ENCODE results near the gene REM2.
A peak's percentile ranks its signal among the peaks of the same experiment; 100 is the strongest.

The REM2 gene

DNA sequence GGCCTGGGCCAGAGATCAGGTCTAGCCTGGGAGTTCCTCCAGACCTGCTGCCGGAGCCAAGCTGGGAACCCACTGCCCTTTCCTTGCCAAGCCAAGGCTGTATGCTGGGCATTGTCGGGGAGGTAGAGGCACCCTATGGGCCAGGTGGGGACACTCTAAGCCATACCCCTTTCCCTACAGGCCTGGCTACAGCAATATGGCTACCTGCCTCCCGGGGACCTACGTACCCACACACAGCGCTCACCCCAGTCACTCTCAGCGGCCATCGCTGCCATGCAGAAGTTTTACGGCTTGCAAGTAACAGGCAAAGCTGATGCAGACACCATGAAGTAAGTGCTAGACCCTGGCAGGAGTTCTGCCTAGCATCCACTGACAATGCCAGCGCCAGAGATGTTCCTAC is 41.7 kb upstream of the REM2 start:
- H3K79me1 ChIP-seq (ENCODE audit: low read depth, low read length), result peaks cover 2% of the 10 kb centered on the region
- WGBS, 2 donors (ENCODE audit: extremely low coverage in 2 of 2, insufficient read length in 2 of 2, insufficient replicate concordance in 1 of 2), result no CpG with 5 or more reads among the region's 9 CpGs
- H3K23ac ChIP-seq (ENCODE audit: low read depth, low read length, poor library complexity), result no peak overlapping the region
- no peak overlapping the region for H2AK5ac ChIP-seq (ENCODE audit: low read depth, low read length)
- H3K18ac ChIP-seq (ENCODE audit: low read length), result no peak overlapping the region
- no peak overlapping the region for H3K4me3 ChIP-seq (ENCODE audit: low read length in 2 of 2)
- no peak overlapping the region for H2BK15ac ChIP-seq (ENCODE audit: low read length)
- no peak overlapping the region for H2BK5ac ChIP-seq (ENCODE audit: low read length)
- H4K8ac ChIP-seq (ENCODE audit: low read depth, low read length), result no peak overlapping the region
- peak overlapping the region; percentile 45 for H3K9ac ChIP-seq (ENCODE audit: low read depth, low read length, poor library complexity)
- no peak overlapping the region for H3K27ac ChIP-seq (replicated peaks; ENCODE audit: low read length)
- H2AFZ ChIP-seq (ENCODE audit: low read length), result no peak overlapping the region
- peaks cover 0 to 2% of the 10 kb centered on the region in 2 donors for H3K36me3 ChIP-seq (replicated peaks in 1 of 2; ENCODE audit: control insufficient read depth in 2 of 2, insufficient read depth in 2 of 2, low read length in 2 of 2)
- peaks cover 0 to 5% of the 10 kb centered on the region in 2 donors for H3K9me3 ChIP-seq (replicated peaks in 1 of 2; ENCODE audit: control insufficient read depth in 2 of 2, insufficient read depth in 1 of 2, low read depth in 1 of 2, low read length in 2 of 2)
- no peak for DNase-seq (ENCODE audit: low spot score)
- H3K27me3 ChIP-seq (ENCODE audit: control insufficient read depth in 3 of 3, insufficient read depth in 3 of 3, low read depth in 1 of 3, low read length in 3 of 3), result peaks cover 0 to 24% (median 3%) of the 10 kb centered on the region in 3 experiments
- H3K4me1 ChIP-seq (ENCODE audit: control insufficient read depth in 2 of 2, insufficient read depth in 1 of 2, low read depth in 1 of 2, low read length in 2 of 2), result peaks cover 0 to 4% of the 10 kb centered on the region in 2 donors
- no peak overlapping the region for H3K4ac ChIP-seq (ENCODE audit: low read length)
- H3K4me2 ChIP-seq (ENCODE audit: insufficient read depth, low read length, poor library complexity, severe bottlenecking), result no peak overlapping the region
- H2BK12ac ChIP-seq (ENCODE audit: low read length), result no peak overlapping the region
- no peak overlapping the region for H2BK120ac ChIP-seq (ENCODE audit: low read depth, low read length)
- H4K91ac ChIP-seq (ENCODE audit: low read depth, low read length, poor library complexity), result no peak overlapping the region
- H3K14ac ChIP-seq (ENCODE audit: low read length), result no peak overlapping the region

- Histone ChIP-seq H3K27me3 (ENCODE audit: control insufficient read depth in 3 of 3, insufficient read depth in 3 of 3, low read depth in 1 of 3, low read length in 3 of 3) (peaks cover 0 to 19% (median 3%) of the 10 kb centered on the region in 3 experiments), H3K4me1 (ENCODE audit: control insufficient read depth in 2 of 2, insufficient read depth in 1 of 2, low read depth in 1 of 2, low read length in 2 of 2) (peaks cover 0 to 4% of the 10 kb centered on the region in 2 donors), H2AFZ (ENCODE audit: low read length) (no peak overlapping the region), H3K4ac (ENCODE audit: low read length) (no peak overlapping the region), H2BK120ac (ENCODE audit: low read depth, low read length) (no peak overlapping the region), H4K91ac (ENCODE audit: low read depth, low read length, poor library complexity) (no peak overlapping the region), H3K27ac (replicated peaks; ENCODE audit: low read length) (no peak overlapping the region), H3K4me2 (ENCODE audit: insufficient read depth, low read length, poor library complexity, severe bottlenecking) (no peak overlapping the region), H3K36me3 (replicated peaks in 1 of 2; ENCODE audit: control insufficient read depth in 2 of 2, insufficient read depth in 2 of 2, low read length in 2 of 2) (peaks cover 0 to 2% of the 10 kb centered on the region in 2 donors), H4K8ac (ENCODE audit: low read depth, low read length) (no peak overlapping the region), H3K14ac (ENCODE audit: low read length) (no peak overlapping the region), H3K23ac (ENCODE audit: low read depth, low read length, poor library complexity) (no peak overlapping the region), H3K9me3 (replicated peaks in 1 of 2; ENCODE audit: control insufficient read depth in 2 of 2, insufficient read depth in 1 of 2, low read depth in 1 of 2, low read length in 2 of 2) (peaks cover 0 to 5% of the 10 kb centered on the region in 2 donors), H3K9ac (ENCODE audit: low read depth, low read length, poor library complexity) (no peak overlapping the region), H2BK15ac (ENCODE audit: low read length) (no peak overlapping the region), H3K18ac (ENCODE audit: low read length) (no peak overlapping the region), H3K4me3 (ENCODE audit: low read length in 2 of 2) (no peak overlapping the region), H2AK5ac (ENCODE audit: low read depth, low read length) (no peak overlapping the region), H2BK5ac (ENCODE audit: low read length) (no peak overlapping the region), H3K79me1 (ENCODE audit: low read depth, low read length) (peaks cover 2% of the 10 kb centered on the region), H2BK12ac (ENCODE audit: low read length) (no peak overlapping the region)
- no peak for DNase-seq (ENCODE audit: low spot score)
- WGBS, 2 donors (ENCODE audit: extremely low coverage in 2 of 2, insufficient read length in 2 of 2, insufficient replicate concordance in 1 of 2), result no CpG with 5 or more reads among the region's 8 CpGs
Measured at GRCh38 chr14:22841769-22842168, 41.3 kb upstream of the REM2 start.

DNA sequence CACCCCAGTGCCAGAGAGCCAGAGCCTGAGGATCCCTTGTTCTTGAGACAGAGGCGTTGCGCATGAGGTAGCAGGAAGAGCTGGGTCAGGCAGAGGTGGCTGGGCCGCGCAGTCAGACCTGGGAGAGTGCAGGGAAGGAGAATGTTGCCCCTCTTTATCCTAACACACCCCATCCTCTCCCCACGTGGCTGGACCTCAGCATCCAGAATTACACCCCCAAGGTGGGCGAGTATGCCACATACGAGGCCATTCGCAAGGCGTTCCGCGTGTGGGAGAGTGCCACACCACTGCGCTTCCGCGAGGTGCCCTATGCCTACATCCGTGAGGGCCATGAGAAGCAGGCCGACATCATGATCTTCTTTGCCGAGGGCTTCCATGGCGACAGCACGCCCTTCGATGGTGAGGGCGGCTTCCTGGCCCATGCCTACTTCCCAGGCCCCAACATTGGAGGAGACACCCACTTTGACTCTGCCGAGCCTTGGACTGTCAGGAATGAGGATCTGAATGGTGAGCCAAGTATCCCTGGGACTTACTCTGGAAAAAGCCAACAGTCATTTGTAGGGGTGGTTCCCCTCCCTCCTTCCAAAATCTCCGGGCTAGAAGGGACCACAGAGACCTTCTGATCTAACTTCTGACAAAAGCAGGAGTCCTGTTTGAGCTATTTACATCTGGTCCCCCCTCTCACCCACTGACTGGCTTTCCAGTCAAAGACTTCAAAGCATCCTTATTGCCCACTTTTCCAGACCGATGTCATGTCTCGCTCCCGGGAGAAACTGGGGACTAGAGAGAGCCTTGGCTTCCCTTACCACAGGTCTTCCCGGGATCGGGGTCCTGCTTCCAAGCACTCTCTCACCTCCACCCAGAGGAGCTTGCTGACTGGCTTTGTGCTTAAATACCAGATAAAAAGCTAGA is 40.6 kb upstream of the REM2 start:
- no CpG with 5 or more reads among the region's 28 CpGs for WGBS, 2 donors (ENCODE audit: extremely low coverage in 2 of 2, insufficient read length in 2 of 2, insufficient replicate concordance in 1 of 2)
- no peak overlapping the region for H3K14ac ChIP-seq (ENCODE audit: low read length)
- no peak overlapping the region for H3K27ac ChIP-seq (replicated peaks; ENCODE audit: low read length)
- peaks cover 2% of the 10 kb centered on the region for H3K79me1 ChIP-seq (ENCODE audit: low read depth, low read length)
- H3K4me1 ChIP-seq (ENCODE audit: control insufficient read depth in 2 of 2, insufficient read depth in 1 of 2, low read depth in 1 of 2, low read length in 2 of 2), result peaks cover 3 to 4% of the 10 kb centered on the region in 2 donors
- no peak overlapping the region for H3K23ac ChIP-seq (ENCODE audit: low read depth, low read length, poor library complexity)
- no peak overlapping the region for H3K9ac ChIP-seq (ENCODE audit: low read depth, low read length, poor library complexity)
- H3K9me3 ChIP-seq (replicated peaks in 1 of 2; ENCODE audit: control insufficient read depth in 2 of 2, insufficient read depth in 1 of 2, low read depth in 1 of 2, low read length in 2 of 2), result peaks cover 0 to 5% of the 10 kb centered on the region in 2 donors
- H2BK120ac ChIP-seq (ENCODE audit: low read depth, low read length), result no peak overlapping the region
- no peak overlapping the region for H3K4me3 ChIP-seq (ENCODE audit: low read length in 2 of 2)
- H3K27me3 ChIP-seq (ENCODE audit: control insufficient read depth in 3 of 3, insufficient read depth in 3 of 3, low read depth in 1 of 3, low read length in 3 of 3), result peaks cover 0 to 12% (median 0%) of the 10 kb centered on the region in 3 experiments
- H4K8ac ChIP-seq (ENCODE audit: low read depth, low read length), result no peak overlapping the region
- H4K91ac ChIP-seq (ENCODE audit: low read depth, low read length, poor library complexity), result no peak overlapping the region
- no peak overlapping the region for H3K4ac ChIP-seq (ENCODE audit: low read length)
- H3K36me3 ChIP-seq (replicated peaks in 1 of 2; ENCODE audit: control insufficient read depth in 2 of 2, insufficient read depth in 2 of 2, low read length in 2 of 2), result peaks cover 0 to 2% of the 10 kb centered on the region in 2 donors
- no peak overlapping the region for H2BK12ac ChIP-seq (ENCODE audit: low read length)
- H3K4me2 ChIP-seq (ENCODE audit: insufficient read depth, low read length, poor library complexity, severe bottlenecking), result no peak overlapping the region
- no peak overlapping the region for H2BK15ac ChIP-seq (ENCODE audit: low read length)
- no peak overlapping the region for H3K18ac ChIP-seq (ENCODE audit: low read length)
- no peak for DNase-seq (ENCODE audit: low spot score)
- H2BK5ac ChIP-seq (ENCODE audit: low read length), result no peak overlapping the region
- no peak overlapping the region for H2AK5ac ChIP-seq (ENCODE audit: low read depth, low read length)
- H2AFZ ChIP-seq (ENCODE audit: low read length), result peak overlapping the region; percentile 33

- peak overlapping the region; percentile 29 for H2BK5ac ChIP-seq (ENCODE audit: low read length)
- H3K79me1 ChIP-seq (ENCODE audit: low read depth, low read length), result peaks cover 2% of the 10 kb centered on the region
- WGBS, 2 donors (ENCODE audit: extremely low coverage in 2 of 2, insufficient read length in 2 of 2, insufficient replicate concordance in 1 of 2), result no CpG with 5 or more reads among the region's 21 CpGs
- no peak overlapping the region for H2BK120ac ChIP-seq (ENCODE audit: low read depth, low read length)
- H2BK12ac ChIP-seq (ENCODE audit: low read length), result no peak overlapping the region
- no peak overlapping the region for H3K23ac ChIP-seq (ENCODE audit: low read depth, low read length, poor library complexity)
- H2BK15ac ChIP-seq (ENCODE audit: low read length), result no peak overlapping the region
- H3K18ac ChIP-seq (ENCODE audit: low read length), result no peak overlapping the region
- no peak overlapping the region for H4K91ac ChIP-seq (ENCODE audit: low read depth, low read length, poor library complexity)
- DNase-seq (ENCODE audit: low spot score), result no peak
- peaks cover 0 to 2% of the 10 kb centered on the region in 2 donors for H3K36me3 ChIP-seq (replicated peaks in 1 of 2; ENCODE audit: control insufficient read depth in 2 of 2, insufficient read depth in 2 of 2, low read length in 2 of 2)
- H3K14ac ChIP-seq (ENCODE audit: low read length), result no peak overlapping the region
- H4K8ac ChIP-seq (ENCODE audit: low read depth, low read length), result no peak overlapping the region
- no peak overlapping the region for H3K4me2 ChIP-seq (ENCODE audit: insufficient read depth, low read length, poor library complexity, severe bottlenecking)
- H2AK5ac ChIP-seq (ENCODE audit: low read depth, low read length), result no peak overlapping the region
- H3K4me1 ChIP-seq (ENCODE audit: control insufficient read depth in 2 of 2, insufficient read depth in 1 of 2, low read depth in 1 of 2, low read length in 2 of 2), result peaks cover 11% of the 10 kb centered on the region in 2 donors
- H3K4ac ChIP-seq (ENCODE audit: low read length), result no peak overlapping the region
- peaks cover 0 to 5% of the 10 kb centered on the region in 2 donors for H3K9me3 ChIP-seq (replicated peaks in 1 of 2; ENCODE audit: control insufficient read depth in 2 of 2, insufficient read depth in 1 of 2, low read depth in 1 of 2, low read length in 2 of 2)
- peak overlapping the region; percentile 33 for H2AFZ ChIP-seq (ENCODE audit: low read length)
- no peak overlapping the region for H3K4me3 ChIP-seq (ENCODE audit: low read length in 2 of 2)
- no peak overlapping the region for H3K9ac ChIP-seq (ENCODE audit: low read depth, low read length, poor library complexity)
- H3K27ac ChIP-seq (replicated peaks; ENCODE audit: low read length), result no peak overlapping the region
- peaks cover 0 to 4% (median 0%) of the 10 kb centered on the region in 3 experiments for H3K27me3 ChIP-seq (ENCODE audit: control insufficient read depth in 3 of 3, insufficient read depth in 3 of 3, low read depth in 1 of 3, low read length in 3 of 3)
Measured at GRCh38 chr14:22843123-22843925, 39.7 kb upstream of the REM2 start.

Measured in neuronal stem cell (in vitro differentiated cells).